GM12878 (cell line): ENCODE data around the gene CFHR3.
"Not testable (repeated sequence)": the region's sequence is repeated elsewhere in the genome, so short reads cannot be mapped to it uniquely, and the experiment has no call there.

Experiments
- MTA3 ChIP-seq: IDR thresholded peaks from 2 replicates; pipeline ENCODE4 v1.6.1; 2012; ENCODE audit warnings: low read length, inconsistent platforms, borderline replicate concordance
- TCF12 ChIP-seq: IDR thresholded peaks from 2 replicates; pipeline ENCODE4 v1.6.1; 2011; ENCODE audit warnings: low read depth, mild to moderate bottlenecking, low read length

- TF ChIP-seq MTA3, TCF12: not testable (repeated sequence)
Observed at GRCh38 chr1:196817442-196817841, 42.8 kb downstream of the CFHR3 start.
